IPS-18c (cell line): Measurements from ENCODE around the gene ZNF521.

Experiments used
- H3K4me3 ChIP-seq: 2 replicates; pipeline ENCODE4 v1.7.0; 2013; ENCODE audit warnings: low read depth, mild to moderate bottlenecking, low read length, moderate library complexity; ENCODE audit not compliant: insufficient read depth
- H3K9me3 ChIP-seq: one replicate; pipeline ENCODE4 v1.6.1; 2013; ENCODE audit warnings: mild to moderate bottlenecking, low read length, moderate library complexity; ENCODE audit not compliant: control insufficient read depth, insufficient read depth

Gene ZNF521

GRCh38 chr18:25346561-25346960, 5.4 kb downstream of the ZNF521 start:
- no peak overlapping the region for H3K4me3 ChIP-seq
- no peaks in the 10 kb centered on the region for H3K9me3 ChIP-seq

- H3K4me3 ChIP-seq, result no peak overlapping the region
- no peaks in the 10 kb centered on the region for H3K9me3 ChIP-seq
Observed at GRCh38 chr18:25345081-25345866, 6.7 kb downstream of the ZNF521 start.

GRCh38 chr18:25341831-25342230, 10.1 kb downstream of the ZNF521 start:
- Histone ChIP-seq H3K9me3 (no peaks in the 10 kb centered on the region), H3K4me3 (no peak overlapping the region)

DNA sequence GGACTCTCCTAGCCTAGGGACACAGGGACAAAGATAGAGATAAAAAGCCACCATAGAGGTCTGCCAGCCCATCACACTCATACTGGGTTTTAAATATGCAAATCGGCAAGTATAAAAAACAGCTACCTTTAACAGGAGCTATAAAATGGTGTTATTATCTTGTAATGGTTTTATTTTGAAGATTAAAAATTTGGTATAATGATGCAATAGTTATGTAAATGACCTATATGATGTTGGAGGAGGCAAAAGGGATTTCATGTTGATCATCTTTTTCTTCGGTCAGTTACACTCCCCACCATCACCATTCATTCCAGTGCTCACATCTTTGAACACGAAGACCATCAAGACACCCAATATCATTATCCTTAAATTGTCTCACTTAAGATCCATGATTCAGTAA, 11.2 kb downstream of the ZNF521 start:
- Histone ChIP-seq H3K4me3 (no peak overlapping the region), H3K9me3 (no peaks in the 10 kb centered on the region)

- no peak overlapping the region for H3K4me3 ChIP-seq
- H3K9me3 ChIP-seq, result no peaks in the 10 kb centered on the region
Observed at GRCh38 chr18:25335676-25336075, 16.3 kb downstream of the ZNF521 start.

DNA sequence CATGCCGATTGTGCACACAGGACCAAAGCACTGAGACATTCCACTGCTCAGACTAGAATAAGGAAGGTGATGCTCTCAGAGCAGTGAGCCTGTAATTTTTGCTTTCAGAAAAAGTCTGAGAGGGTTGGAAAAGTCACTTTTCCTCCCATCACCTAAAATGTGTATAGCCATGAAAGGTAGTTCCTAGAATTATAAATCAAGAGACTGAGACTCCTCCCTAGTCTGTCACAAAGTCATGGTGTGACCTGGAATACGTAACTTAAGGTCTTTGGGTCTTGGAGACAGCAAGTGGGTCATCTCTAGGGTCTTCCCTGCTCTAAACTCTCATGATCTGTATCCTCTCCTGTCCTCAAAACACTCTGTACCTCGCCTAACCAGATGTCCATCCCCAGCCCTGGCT, 16.9 kb downstream of the ZNF521 start:
- H3K4me3 ChIP-seq, result no peak overlapping the region
- no peaks in the 10 kb centered on the region for H3K9me3 ChIP-seq

GRCh38 chr18:25334588-25334987, 17.4 kb downstream of the ZNF521 start:
- Histone ChIP-seq H3K9me3 (no peaks in the 10 kb centered on the region), H3K4me3 (no peak overlapping the region)

DNA sequence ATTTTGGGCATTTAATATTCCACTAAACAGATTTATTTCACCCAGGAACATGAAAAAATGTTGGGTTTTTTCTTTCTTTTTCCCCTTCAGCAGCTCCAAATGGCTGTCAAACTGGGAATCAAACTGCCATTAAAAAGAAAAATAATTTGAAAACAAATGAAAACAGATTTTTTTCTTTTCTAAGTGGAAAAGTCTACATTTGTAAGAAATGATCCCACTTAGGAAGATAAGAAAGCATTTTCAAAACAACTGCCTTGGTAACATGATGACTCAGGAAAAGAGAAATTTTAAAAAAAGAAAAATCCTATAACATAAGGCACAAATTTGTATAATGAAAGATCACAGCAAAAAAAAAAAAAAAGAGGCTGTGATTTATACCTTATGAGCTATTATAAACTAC, 20.0 kb downstream of the ZNF521 start:
- Histone ChIP-seq H3K4me3 (no peak overlapping the region), H3K9me3 (no peaks in the 10 kb centered on the region)

GRCh38 chr18:25329783-25330182, 22.2 kb downstream of the ZNF521 start:
- no peaks in the 10 kb centered on the region for H3K9me3 ChIP-seq

DNA sequence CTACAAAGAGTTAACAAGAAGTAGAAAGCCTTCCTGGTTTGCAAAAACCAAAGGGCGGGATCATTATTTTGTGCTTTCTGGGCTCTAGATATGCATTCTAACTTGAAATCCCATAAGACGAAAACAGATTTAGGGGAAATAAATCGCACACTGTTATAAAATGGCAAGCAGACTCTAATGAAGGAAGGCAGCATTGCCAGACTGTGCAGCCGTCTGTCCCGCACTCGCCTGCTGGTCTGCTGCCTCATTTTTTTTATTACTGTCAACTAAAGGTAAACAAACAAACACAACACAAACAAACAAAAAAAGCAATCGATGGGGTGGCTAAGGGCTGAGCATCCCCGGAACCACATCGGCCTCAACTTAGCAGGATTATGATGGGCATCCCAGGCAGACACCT, 24.4 kb downstream of the ZNF521 start:
- Histone ChIP-seq H3K9me3 (no peaks in the 10 kb centered on the region), H3K4me3 (no peak overlapping the region)

More at GRCh38 chr18:25329783-25330182, 22.2 kb downstream of the ZNF521 start:
- H3K4me3 ChIP-seq, result no peak overlapping the region

DNA sequence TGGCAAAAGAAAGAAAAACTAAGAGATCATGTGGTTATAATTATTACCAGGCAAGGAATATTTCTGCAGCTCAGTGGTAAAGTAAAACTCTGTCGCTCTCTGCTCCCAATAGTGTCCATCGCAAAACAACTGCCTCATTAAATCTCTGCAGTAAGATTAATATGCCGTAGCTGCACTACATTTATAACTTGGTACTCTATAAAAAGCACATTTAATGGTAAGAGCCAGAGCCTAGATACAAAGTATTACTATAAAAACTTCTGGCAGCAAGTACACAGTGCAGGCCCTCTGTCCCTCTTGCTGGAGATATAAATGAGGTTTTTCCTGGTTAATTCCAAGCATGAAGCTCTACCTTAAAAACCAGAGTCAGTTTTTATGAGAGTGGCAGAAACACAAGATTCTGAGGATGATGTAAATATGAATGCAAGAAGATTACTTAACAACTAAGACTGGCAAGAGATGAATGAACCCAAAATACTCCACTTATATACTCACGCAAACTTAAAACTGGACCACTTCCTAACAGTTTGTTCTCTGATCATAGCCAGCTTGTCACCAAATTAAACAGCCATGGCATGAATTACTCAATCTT, 25.5 kb downstream of the ZNF521 start:
- Histone ChIP-seq H3K4me3 (no peak overlapping the region), H3K9me3 (no peaks in the 10 kb centered on the region)

- no peak overlapping the region for H3K4me3 ChIP-seq
- H3K9me3 ChIP-seq, result no peaks in the 10 kb centered on the region
Observed at GRCh38 chr18:25322806-25323205, 29.2 kb downstream of the ZNF521 start.

DNA sequence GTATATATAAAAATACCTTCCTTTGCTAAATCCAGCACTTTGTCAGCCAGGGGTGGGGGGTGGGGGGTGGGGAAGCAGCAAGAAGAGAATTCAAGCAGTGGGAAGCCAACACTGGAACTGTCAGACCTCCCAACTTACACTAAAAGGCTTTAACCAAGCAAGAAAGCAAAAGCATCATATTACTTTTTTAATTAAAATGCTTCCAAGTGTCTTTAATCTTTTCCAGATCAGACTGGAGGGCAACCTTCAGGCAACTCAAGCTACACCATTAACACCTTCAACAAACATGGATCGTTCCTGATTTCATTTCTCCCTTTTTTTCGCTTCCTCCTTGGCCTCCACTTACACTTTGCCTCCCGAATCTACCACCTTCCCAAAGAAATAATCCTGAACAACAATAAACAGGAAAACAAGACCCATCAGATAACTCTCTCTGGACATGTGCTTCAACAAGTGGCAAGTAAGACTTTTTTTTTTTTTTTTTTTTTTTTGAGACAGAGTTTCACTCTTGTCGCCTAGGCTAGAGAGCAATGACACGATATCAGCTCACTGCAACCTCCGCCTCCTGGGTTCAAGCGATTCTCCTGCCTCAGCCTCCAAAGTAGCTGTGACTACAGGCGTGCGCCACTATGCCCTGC, 35.5 kb downstream of the ZNF521 start:
- Histone ChIP-seq H3K9me3 (no peaks in the 10 kb centered on the region), H3K4me3 (no peak overlapping the region)

GRCh38 chr18:25314838-25315190, 37.2 kb downstream of the ZNF521 start:
- H3K4me3 ChIP-seq, result no peak overlapping the region

DNA sequence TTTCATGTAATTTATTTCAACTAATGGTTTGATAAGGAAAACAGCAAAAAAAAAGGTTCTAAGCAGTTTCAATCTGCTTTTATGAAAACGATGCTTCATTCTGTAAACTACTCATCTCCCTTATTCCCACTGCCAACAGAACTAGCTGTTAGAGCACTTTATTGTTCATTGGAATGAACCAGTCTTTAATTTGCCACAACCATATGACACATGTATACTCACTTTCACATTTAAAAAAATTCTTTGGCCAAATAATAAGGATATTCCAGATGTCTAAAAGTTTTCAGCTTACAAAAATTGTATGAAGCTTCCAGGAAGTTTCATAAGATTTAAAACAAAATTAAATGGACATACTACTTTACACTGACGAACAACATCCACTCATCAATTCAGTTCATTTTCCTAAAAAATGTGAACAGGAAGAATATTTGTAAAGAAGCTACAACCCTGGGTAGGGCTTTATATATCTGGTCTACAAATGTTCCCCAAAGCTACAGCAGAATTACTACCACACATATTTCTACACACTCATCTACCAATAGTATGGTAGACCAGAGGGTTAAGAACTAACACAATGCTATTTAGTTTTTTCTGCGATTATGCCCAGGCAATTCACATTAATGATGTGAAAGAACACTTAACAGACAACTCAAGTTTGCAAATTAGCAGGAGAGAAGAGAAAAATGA, 37.7 kb downstream of the ZNF521 start:
- Histone ChIP-seq H3K9me3 (no peaks in the 10 kb centered on the region), H3K4me3 (no peak overlapping the region)

More at GRCh38 chr18:25314838-25315190, 37.2 kb downstream of the ZNF521 start:
- no peaks in the 10 kb centered on the region for H3K9me3 ChIP-seq

DNA sequence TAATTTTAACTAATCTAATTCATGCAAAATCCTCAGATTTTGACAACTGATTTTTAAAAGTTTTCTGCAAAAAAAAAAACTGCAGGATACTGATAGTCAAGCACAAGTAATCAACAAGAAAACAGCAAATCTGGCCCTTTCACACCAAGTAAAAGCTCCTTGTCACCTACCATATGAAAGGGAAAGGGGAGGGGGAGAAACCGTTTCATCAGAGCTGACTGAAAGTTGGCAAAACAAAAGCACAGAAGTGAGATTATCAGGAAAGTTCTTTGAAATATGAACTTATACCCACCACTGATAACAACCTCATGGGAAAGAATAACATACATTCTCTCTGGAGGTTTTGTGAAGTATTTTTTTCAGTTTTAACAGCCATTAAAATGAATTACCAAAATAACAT, 38.7 kb downstream of the ZNF521 start:
- H3K9me3 ChIP-seq, result no peaks in the 10 kb centered on the region
- no peak overlapping the region for H3K4me3 ChIP-seq

- no peak overlapping the region for H3K4me3 ChIP-seq
- H3K9me3 ChIP-seq, result no peaks in the 10 kb centered on the region
Observed at GRCh38 chr18:25310045-25310444, 41.9 kb downstream of the ZNF521 start.

DNA sequence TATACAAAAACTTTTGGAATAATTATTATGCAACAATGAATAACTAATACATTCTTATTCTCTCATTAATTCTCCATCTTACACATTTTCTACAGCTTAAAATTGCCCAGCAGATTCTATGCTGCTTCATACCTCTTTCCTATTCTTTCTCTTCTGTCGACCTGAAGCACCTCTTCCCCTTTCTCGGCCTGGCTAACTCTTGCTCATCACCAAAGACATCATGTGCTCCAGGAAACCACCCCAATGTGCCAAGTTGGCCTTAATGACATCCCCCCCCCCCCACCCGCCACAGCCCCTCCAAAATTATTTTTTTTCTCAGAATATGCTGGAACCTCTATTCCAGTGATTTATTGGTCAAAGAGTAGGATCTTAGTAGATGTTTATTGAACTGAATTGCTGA, 43.6 kb downstream of the ZNF521 start:
- H3K9me3 ChIP-seq, result no peaks in the 10 kb centered on the region
- H3K4me3 ChIP-seq, result no peak overlapping the region
